Body of pancreas (tissue), 4 donors: ENCODE measurements around the gene ARL14EP.

Experiments
- POLR2A ChIP-seq, 3 donors: fragments of 450-650 bp; IDR thresholded peaks; one replicate each; pipeline ENCODE4 v1.6.1; 2016; ENCODE audit warnings: antibody characterized with exemption in 3 of 3, mild to moderate bottlenecking in 2 of 3
- TF ChIP-seq, protein P1 (sequence below), 7 experiments: fragments of 450-650 bp in 4 of 7; fragments of 200-600 bp in 3 of 7; sonication (generic) in 3 of 7; IDR thresholded peaks; one replicate each; pipeline ENCODE4 v1.5.1; 2016 to 2019; ENCODE audit warnings: antibody characterized with exemption in 7 of 7

GRCh38 chr11:30329150-30329940 lies 6.4 kb downstream of the ARL14EP start:
- no peak for TF ChIP-seq POLR2A (IDR thresholded peaks at IDR 0.05)
- TF ChIP-seq, protein P1, sequence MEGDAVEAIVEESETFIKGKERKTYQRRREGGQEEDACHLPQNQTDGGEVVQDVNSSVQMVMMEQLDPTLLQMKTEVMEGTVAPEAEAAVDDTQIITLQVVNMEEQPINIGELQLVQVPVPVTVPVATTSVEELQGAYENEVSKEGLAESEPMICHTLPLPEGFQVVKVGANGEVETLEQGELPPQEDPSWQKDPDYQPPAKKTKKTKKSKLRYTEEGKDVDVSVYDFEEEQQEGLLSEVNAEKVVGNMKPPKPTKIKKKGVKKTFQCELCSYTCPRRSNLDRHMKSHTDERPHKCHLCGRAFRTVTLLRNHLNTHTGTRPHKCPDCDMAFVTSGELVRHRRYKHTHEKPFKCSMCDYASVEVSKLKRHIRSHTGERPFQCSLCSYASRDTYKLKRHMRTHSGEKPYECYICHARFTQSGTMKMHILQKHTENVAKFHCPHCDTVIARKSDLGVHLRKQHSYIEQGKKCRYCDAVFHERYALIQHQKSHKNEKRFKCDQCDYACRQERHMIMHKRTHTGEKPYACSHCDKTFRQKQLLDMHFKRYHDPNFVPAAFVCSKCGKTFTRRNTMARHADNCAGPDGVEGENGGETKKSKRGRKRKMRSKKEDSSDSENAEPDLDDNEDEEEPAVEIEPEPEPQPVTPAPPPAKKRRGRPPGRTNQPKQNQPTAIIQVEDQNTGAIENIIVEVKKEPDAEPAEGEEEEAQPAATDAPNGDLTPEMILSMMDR (IDR thresholded peaks at IDR 0.05): no peak
